Natural killer cell treated with Interleukin-12 subunit alpha and Interleukin-12 subunit beta and Interleukin-15 and Interleukin-18, amount 100 ng/mL, for 72 hours (primary cell): ENCODE measurements around the gene CFP. TPM values are rescaled to one million over a fixed set of nuclear protein-coding genes. Genes with fewer than 3 reads are reported as not detected.
A peak's percentile ranks its signal among the peaks of the same experiment; 100 is the strongest.

ENCODE experiments used
- ATAC-seq, 2 donors: fragments of 150-1000 bp; cut with Tn5 transposase in 1 of 2; sonication (Bioruptor Pico), chemical (Tn5 transposase) in 1 of 2; 2 replicates each; pipeline ENCODE4 v1.10.0; 2021
- DNase-seq: peaks from one replicate; pipeline ENCODE4 v3.0.0; 2022; ENCODE audit warnings: low spot score
- H3K27ac Mint-ChIP-seq, 2 donors: 1 replicate in 1 of 2; 2 replicates in 1 of 2; pipeline ENCODE4 v1.8.0; 2022; ENCODE audit warnings: mixed read lengths in 2 of 2, mild to moderate bottlenecking in 1 of 2, moderate library complexity in 1 of 2
- H3K27me3 Mint-ChIP-seq, 2 donors: 1 replicate in 1 of 2; 2 replicates in 1 of 2; pipeline ENCODE4 v1.8.0; 2022; ENCODE audit warnings: mixed read lengths in 2 of 2
- H3K36me3 Mint-ChIP-seq: one replicate; pipeline ENCODE4 v1.8.0; 2022; ENCODE audit warnings: mixed read lengths
- H3K4me1 Mint-ChIP-seq, 2 donors: 1 replicate in 1 of 2; 2 replicates in 1 of 2; pipeline ENCODE4 v1.8.0; 2022; ENCODE audit warnings: low read depth in 2 of 2, mixed read lengths in 2 of 2, mild to moderate bottlenecking in 1 of 2
- H3K4me3 Mint-ChIP-seq: one replicate; pipeline ENCODE4 v1.8.0; 2022; ENCODE audit warnings: mixed read lengths
- H3K9me3 Mint-ChIP-seq: 2 replicates; pipeline ENCODE4 v1.8.0; 2022; ENCODE audit warnings: mixed read lengths
- total RNA-seq, 2 donors: library from RNA; stranded (reverse); gene quantifications; one replicate each; pipeline ENCODE4 v1.2.3, GENCODE V29; 2022

The CFP gene
- total RNA-seq, 2 donors from 2014 or later = 0.71 to 2.3 TPM

GRCh38 chrX:47584714-47585113 is 45.0 kb downstream of the CFP start:
- peaks cover 25 to 30% of the 10 kb centered on the region in 2 donors for H3K4me1 Mint-ChIP-seq
- no peaks in the 10 kb centered on the region for H3K36me3 Mint-ChIP-seq
- peaks cover 0 to 15% of the 10 kb centered on the region in 2 donors for H3K27me3 Mint-ChIP-seq
- no peaks in the 10 kb centered on the region for H3K9me3 Mint-ChIP-seq
- no peak overlapping the region for H3K27ac Mint-ChIP-seq
- ATAC-seq (no peak), DNase-seq (no peak)
- H3K4me3 Mint-ChIP-seq = no peak overlapping the region

GRCh38 chrX:47583240-47583861 is 46.4 kb downstream of the CFP start:
- Mint-ChIP-seq H3K27me3 (peaks cover under 1 to 22% of the 10 kb centered on the region in 2 donors), H3K36me3 (no peaks in the 10 kb centered on the region), H3K9me3 (no peaks in the 10 kb centered on the region), H3K4me3 (peak overlapping the region; percentile 58), H3K27ac (peak overlapping the region; percentile 27 to 61), H3K4me1 (peaks cover 30 to 34% of the 10 kb centered on the region in 2 donors)
- no peak for DNase-seq
- no peak for ATAC-seq

GRCh38 chrX:47581731-47582647 is 47.7 kb downstream of the CFP start, which contains the start of gene TIMP1:
TIMP1 (plus strand) TSS chrX:47582436; CDS start chrX:47583416, 980 bp downstream.
- Mint-ChIP-seq H3K9me3 (no peaks in the 10 kb centered on the region), H3K27ac (peak within 1 kb of the TSS; percentile 61 to 73), H3K27me3 (peaks cover 6 to 27% of the 10 kb centered on the region in 2 donors), H3K4me3 (peak within 1 kb of the TSS; percentile 58), H3K36me3 (no peaks in the 10 kb centered on the region), H3K4me1 (peaks cover 34 to 37% of the 10 kb centered on the region in 2 donors)
- ATAC-seq (peak; percentile 96 to 97), DNase-seq (peak; percentile 91)

- Mint-ChIP-seq H3K9me3 (no peaks in the 10 kb centered on the region), H3K27me3 (peaks cover 6 to 29% of the 10 kb centered on the region in 2 donors), H3K27ac (no peak overlapping the region), H3K36me3 (no peaks in the 10 kb centered on the region), H3K4me3 (peak overlapping the region; percentile 52), H3K4me1 (peaks cover 30 to 41% of the 10 kb centered on the region in 2 donors)
- DNase-seq = no peak
- ATAC-seq = peak; percentile 54 to 75
These were observed 50.2 kb downstream of the CFP start for GRCh38 chrX:47579537-47579936.

- DNase-seq (no peak), ATAC-seq (no peak)
- Mint-ChIP-seq H3K9me3 (no peaks in the 10 kb centered on the region), H3K27ac (no peak overlapping the region), H3K4me3 (no peak overlapping the region), H3K4me1 (peaks cover 27 to 39% of the 10 kb centered on the region in 2 donors), H3K27me3 (peaks cover 6 to 26% of the 10 kb centered on the region in 2 donors), H3K36me3 (no peaks in the 10 kb centered on the region)
These were observed 51.0 kb downstream of the CFP start for GRCh38 chrX:47578692-47579091.

GRCh38 chrX:47577901-47578300 is 51.8 kb downstream of the CFP start:
- no peak for ATAC-seq
- no peaks in the 10 kb centered on the region for H3K36me3 Mint-ChIP-seq
- H3K4me1 Mint-ChIP-seq = peaks cover 28 to 31% of the 10 kb centered on the region in 2 donors
- H3K4me3 Mint-ChIP-seq = no peak overlapping the region
- H3K9me3 Mint-ChIP-seq = no peaks in the 10 kb centered on the region
- H3K27me3 Mint-ChIP-seq = peaks cover 6 to 30% of the 10 kb centered on the region in 2 donors
- no peak for DNase-seq
- H3K27ac Mint-ChIP-seq = no peak overlapping the region

GRCh38 chrX:47577424-47577823 is 52.3 kb downstream of the CFP start:
- no peak overlapping the region for H3K27ac Mint-ChIP-seq
- H3K4me3 Mint-ChIP-seq = no peak overlapping the region
- H3K4me1 Mint-ChIP-seq = peaks cover 24 to 29% of the 10 kb centered on the region in 2 donors
- H3K27me3 Mint-ChIP-seq = peaks cover 6 to 33% of the 10 kb centered on the region in 2 donors
- H3K9me3 Mint-ChIP-seq = no peaks in the 10 kb centered on the region
- no peak for DNase-seq
- no peak for ATAC-seq
- no peaks in the 10 kb centered on the region for H3K36me3 Mint-ChIP-seq

GRCh38 chrX:47576021-47576898 is 53.5 kb downstream of the CFP start:
- ATAC-seq (no peak), DNase-seq (no peak)
- peaks cover 5% of the 10 kb centered on the region for H3K36me3 Mint-ChIP-seq
- no peaks in the 10 kb centered on the region for H3K9me3 Mint-ChIP-seq
- peaks cover 6 to 31% of the 10 kb centered on the region in 2 donors for H3K27me3 Mint-ChIP-seq
- H3K4me1 Mint-ChIP-seq = peaks cover 14 to 19% of the 10 kb centered on the region in 2 donors
- H3K4me3 Mint-ChIP-seq = no peak overlapping the region
- no peak overlapping the region for H3K27ac Mint-ChIP-seq

- Mint-ChIP-seq H3K27ac (no peak overlapping the region), H3K27me3 (peaks cover 6 to 31% of the 10 kb centered on the region in 2 donors), H3K4me1 (peaks cover 15 to 16% of the 10 kb centered on the region in 2 donors), H3K9me3 (no peaks in the 10 kb centered on the region), H3K4me3 (no peak overlapping the region), H3K36me3 (peaks cover 10% of the 10 kb centered on the region)
- DNase-seq (no peak), ATAC-seq (no peak)
These were observed 55.0 kb downstream of the CFP start for GRCh38 chrX:47574547-47575301.

- H3K4me3 Mint-ChIP-seq = no peak overlapping the region
- H3K27me3 Mint-ChIP-seq = peaks cover 6 to 26% of the 10 kb centered on the region in 2 donors
- no peaks in the 10 kb centered on the region for H3K9me3 Mint-ChIP-seq
- peaks cover 11% of the 10 kb centered on the region in 2 donors for H3K4me1 Mint-ChIP-seq
- ATAC-seq (no peak), DNase-seq (no peak)
- no peak overlapping the region for H3K27ac Mint-ChIP-seq
- H3K36me3 Mint-ChIP-seq = peaks cover 10% of the 10 kb centered on the region
These were observed 55.6 kb downstream of the CFP start for GRCh38 chrX:47574076-47574546.

- ATAC-seq = no peak
- no peak overlapping the region for H3K27ac Mint-ChIP-seq
- H3K9me3 Mint-ChIP-seq = no peaks in the 10 kb centered on the region
- peaks cover 10% of the 10 kb centered on the region for H3K36me3 Mint-ChIP-seq
- H3K4me3 Mint-ChIP-seq = peak overlapping the region; percentile 32
- no peak for DNase-seq
- H3K27me3 Mint-ChIP-seq = peaks cover 6 to 24% of the 10 kb centered on the region in 2 donors
- peaks cover 11% of the 10 kb centered on the region in 2 donors for H3K4me1 Mint-ChIP-seq
These were observed 56.2 kb downstream of the CFP start for GRCh38 chrX:47573341-47574075.
